Measurements from ENCODE around the gene SLC38A1.
"Not testable (repeated sequence)": the region's sequence is repeated elsewhere in the genome, so short reads cannot be mapped to it uniquely, and the experiment has no call there.

Gene SLC38A1

DNA sequence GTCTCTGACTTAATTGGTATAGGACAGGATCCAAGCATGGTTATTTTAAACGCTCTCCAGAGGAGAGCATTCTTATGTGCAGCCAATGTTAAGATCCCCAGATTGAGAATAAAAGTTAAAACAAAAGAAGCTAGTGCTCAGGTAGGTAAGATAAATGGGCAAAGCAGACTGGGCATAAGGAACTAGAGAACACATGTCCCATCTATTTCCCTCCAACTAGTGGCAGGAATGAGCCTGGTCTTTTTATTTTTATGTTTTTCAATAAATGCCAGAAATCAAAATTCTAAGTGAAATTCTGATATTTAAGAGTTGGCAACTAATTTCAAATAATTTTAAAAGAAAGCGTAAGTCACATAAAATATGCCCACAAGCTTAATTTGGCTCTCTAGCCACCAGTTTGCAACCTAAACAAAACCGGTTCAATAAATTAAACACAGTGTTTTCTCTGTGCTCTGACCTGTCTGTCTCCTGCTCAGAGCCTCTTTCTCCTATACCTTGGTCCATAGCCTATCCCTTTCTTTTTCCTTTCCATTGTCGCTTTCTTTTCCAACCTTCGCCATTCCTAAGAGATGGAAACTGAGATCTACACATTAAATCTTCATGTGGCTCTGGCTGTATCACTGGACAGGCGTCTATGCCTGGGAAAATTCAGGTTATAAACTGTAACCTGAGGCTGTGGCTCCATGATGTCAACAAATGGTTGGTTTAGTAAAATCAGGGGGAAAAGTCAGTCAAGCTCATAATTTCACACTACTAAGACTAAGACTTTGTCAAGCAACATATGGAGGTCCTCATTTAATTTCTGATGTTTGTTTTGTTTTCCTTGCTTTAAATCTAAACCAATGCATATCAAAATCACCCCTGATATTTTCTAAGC is 5.5 kb downstream of the SLC38A1 start:
- DNase-seq = no peak

DNA sequence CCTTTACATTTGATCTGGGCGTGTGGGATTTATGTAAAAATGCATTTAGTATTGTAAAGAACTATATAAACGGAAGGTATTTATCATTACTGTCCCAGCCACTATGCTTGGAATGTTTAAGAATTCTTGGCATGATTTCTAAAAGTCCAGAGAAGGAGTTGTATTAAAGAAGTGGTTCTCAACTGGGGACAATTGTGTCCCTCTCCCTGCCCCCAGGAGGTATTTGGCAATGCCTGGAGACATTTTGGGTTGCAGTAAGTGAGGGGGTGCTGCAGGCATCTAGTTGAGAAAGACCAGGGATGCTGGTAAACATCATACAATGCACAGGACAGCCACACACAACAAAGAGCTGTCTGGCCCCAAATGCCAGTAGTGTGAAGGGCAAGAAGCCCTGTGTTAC is 7.2 kb downstream of the SLC38A1 start:
- no peak for DNase-seq

DNA sequence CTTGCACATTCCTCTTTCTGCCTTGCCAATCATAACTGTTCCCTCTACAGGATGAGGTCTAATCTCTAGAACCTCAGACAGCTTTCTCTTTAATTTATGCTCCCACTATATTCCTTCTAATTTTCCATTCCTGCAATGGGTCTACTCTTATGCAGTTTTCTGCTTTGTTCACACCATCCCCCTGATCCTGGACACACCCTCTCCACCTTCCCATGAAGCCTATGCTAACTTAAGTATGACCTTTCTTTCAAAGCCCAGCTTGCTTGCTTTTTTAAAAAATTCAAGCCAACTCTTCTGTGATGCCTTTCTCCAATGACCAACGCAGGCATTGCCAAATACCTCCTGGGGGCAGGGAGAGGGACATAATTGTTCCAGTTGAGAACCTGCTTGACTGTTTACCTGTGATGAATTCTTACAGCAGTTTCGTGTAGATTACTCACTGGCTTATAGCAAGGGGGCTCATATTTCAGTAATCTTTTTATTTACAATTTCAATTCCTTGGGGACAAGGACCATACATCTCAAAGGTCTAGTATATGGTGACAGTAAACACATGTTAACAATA is 7.8 kb downstream of the SLC38A1 start:
- no peak for DNase-seq

DNA sequence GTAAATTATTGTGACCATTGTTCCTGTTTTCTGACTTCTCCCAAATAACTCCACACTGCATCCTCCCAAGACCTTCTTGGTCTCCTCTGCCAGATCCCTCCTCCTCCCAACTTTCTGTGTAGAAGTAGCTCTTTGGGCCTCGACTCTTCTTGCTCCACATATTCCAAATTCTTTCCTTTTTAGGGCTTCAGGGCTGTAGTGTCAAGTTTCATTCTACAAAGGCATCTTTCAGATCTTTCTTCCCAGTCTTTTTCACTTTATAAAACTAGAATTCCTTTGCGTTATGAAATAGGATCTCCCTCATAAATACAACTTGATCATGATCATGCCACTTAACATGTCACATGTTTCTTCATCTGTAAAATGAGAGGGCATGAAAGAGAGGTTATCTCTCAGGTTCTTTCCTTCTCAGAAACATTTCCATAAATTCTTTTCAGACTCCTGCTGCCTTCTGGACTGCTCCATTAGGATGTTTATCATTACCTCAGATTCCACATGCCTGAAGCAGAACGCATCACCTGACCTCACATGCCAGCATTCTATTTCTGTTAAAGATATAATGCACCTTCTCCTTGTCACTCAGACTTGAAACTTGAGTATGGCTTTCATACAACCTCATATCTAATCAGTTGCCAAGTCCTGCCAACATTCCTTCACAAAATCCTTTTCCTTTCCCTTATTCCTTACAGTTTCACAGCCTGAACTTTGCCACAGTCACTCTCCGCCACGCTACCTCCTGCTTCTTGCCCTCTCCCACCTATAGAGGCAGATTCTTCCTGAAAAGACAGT is 8.5 kb downstream of the SLC38A1 start:
- no peak for DNase-seq

DNA sequence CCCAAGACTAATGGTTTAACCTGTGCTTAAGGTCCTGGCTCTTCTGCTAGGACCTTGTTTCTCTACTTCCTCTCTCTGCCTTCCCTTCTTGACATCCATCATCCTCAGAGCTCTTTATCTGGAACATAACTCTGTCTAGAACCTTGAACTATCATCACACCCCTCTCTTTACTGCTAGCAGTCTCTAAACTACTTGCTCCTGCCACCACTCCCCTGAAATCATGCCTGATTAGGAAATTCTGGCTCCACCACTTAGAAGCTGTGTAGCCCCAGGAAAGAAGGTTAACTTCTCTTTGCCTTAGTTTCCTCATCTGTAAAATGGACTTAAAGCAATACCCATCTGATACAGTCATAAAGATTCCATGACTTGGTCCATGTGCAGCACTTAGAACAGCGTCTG is 9.1 kb downstream of the SLC38A1 start:
- DNase-seq = no peak

DNA sequence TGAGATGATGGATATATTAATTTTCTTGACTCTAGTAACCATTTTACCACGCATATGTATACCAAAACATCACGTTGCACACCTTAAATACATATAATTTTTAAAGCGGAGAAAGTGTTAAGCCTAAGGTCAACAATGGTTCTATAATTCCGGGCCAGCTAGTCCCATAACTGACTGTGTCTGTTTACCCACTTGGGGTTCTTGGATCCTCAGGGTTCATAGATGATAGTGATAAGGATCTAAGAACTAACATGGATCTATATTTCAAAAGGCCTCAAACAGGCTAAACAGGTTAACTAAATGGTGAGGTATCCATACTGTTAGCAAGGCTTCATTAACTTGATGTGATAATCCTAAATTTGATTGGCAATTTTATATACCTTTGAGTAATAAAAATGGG is 9.8 kb downstream of the SLC38A1 start:
- DNase-seq = no peak

DNA sequence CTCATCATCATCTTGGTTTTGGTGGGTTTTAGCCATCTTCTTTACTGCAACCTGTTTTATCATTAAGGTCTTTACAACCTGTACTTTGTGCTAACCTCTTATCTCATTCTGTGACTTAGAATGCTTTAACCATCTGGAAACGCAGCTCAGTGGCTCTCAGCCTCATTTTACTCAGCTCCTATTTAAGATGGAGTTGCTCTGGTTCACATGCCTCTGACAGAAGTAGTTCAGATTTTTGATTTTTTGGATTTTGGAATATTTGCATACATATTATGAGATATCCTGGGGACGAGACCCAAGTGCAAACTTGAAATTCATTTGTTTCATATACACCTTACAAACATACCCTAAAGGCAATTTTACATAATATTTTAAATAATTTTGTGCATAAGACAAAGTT is 10.7 kb downstream of the SLC38A1 start:
- DNase-seq = no peak

DNA sequence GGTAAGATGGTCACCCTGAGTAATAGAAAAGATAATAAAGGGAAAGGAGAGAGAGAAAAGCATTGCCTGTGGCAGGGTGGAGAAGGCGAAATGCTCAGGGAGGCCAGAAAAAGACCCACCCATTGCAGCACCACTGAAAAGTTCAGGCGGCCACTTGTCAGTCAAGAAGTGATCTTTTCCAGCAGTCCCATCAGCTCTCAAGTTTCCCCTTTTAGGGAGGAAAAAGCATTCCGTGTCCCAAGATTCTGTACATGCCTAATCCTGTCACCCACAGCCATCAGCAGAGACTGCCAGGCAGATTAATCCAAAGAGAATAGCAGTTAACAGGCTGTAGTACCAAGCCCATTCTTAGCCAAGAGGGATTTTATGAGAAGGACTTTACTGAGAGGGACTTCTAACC is 11.9 kb downstream of the SLC38A1 start:
- no peak for DNase-seq

DNA sequence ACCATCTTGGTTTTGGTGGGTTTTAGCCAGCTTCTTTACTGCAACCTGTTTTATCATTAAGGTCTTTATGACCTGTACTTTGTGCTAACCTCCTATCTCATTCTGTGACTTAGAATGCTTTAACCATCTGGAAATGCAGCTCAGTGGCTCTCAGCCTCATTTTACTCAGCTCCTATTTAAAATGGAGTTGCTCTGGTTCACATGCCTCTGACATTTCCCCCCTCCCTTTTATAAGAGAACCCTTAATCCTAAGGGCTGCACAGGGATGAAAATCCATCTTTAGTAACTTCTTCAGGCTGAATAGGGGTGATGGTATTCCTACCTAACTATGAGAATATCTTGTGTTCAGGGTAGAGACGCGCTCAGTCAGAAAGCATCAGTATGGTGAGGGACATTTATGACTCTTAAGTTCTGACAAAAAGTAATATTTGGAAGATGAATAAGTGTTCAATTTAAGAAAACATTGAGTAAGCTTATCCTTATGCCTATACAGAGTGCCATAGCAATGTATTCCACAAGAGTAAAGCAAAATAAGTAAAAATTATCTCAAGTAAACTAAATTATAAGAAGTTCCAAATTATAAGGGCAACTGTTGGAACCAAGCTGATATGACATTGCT is 15.2 kb downstream of the SLC38A1 start:
- DNase-seq = no peak

DNA sequence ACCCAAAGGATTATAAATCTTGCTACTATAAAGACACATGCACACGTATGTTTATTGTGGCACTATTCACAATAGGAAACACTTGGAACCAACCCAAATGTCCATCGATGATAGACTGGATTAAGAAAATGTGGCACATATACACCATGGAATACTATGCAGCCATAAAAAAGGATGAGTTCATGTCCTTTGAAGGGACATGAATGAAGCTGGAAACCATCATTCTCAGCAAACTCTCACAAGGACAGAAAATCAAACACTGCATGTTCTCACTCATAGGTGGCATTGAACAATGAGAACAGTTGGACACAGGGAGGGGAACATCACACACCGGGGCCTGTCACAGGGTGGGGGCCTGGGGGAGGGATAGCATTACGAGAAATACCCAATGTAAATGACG is 16.8 kb downstream of the SLC38A1 start:
- DNase-seq = not testable (repeated sequence)

DNA sequence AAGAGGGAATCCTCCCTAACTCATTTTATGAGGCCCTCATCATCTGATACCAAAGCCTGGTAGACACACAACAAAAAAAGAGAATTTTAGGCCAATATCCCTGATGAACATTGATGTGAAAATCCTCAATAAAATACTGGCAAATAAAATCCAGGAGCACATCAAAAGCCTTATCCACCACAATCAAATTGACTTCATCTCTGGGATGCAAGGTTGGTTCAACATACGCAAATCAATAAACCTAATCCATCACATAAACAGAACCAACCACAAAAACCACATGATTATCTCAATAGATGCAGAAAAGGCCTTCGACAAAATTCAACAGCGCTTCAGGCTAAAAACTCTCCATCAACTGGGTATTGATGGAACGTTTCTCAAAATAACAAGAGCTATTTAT is 18.9 kb downstream of the SLC38A1 start:
- not testable (repeated sequence) for DNase-seq

DNA sequence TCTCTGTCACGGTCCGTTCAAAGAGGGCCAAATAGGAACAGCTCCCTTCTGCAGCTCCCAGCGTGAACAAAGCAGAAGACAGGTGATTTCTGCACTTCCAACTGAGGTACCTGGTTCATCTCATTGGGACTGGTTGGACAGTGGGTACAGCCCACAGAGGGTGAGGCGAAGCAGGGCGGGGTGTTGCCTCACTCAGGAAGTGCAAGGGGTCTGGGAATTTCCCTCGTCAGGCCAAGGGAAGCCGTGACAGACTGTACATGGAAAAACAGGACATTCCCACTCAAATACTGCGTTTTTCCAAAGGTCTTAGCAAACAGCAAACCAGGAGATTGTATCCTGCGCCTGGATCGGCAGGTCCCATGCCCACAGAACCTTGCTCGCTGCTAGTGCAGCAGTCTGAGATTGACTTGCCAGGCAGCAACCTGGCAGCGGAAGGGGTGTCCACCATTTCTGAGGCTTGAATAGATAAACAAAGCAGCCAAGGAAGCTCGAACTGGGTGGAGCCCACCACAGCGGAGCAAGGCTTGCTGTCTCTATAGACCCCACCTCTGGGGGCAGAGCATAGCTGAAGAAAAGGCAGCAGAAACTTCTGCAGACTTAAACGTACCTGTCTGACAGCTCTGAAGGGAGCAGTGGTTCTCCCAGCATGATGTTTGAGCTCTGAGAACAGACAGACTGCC is 22.7 kb downstream of the SLC38A1 start:
- no peak for DNase-seq

DNA sequence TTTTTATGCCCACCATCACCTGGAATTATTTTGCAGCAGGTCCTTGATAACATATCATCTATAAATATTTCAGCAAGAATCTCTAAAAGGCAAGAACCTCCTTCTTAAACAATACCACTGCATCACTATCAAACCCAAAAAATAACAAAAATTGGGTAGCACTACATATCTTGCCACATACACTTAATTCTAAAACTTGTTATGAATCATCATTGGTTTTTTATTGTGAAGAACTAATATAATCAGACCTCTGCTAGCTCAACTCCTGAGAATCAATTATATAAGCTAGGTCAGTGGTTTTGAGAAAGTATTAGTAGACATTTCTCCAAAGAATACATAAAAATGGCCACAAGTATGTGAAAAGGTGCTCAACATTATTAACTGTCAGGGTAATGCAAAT is 23.8 kb downstream of the SLC38A1 start:
- DNase-seq = no peak

DNA sequence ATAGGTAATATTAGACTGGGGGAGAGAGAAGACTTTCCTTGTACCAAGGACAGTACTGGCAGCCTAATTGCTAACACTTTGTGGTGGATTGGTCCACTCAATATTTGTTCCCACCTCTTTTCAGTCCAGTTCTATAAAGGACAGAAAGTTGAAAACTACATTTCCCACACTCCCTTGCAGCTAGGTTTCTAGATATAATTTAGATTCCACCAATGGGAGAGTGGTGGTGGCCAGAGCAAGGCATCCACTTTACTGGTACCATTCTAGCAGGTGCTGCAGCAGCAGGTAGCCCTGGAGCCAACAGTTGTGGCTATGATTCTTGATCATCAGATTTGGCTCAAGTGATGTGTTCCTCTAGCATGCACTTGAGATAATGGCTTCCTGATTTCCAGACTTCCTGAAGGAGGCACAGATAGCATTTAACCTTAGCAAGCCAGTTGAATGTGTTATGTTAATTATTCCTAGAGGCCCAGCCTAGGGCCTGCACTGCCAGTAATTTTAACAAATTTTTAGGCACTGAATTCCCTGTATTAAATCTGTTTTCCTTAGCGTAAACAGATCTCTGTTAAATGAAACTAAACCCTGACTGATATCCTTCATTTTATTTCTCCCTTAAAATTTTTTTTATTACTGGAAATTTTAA is 24.4 kb downstream of the SLC38A1 start:
- DNase-seq = no peak

DNA sequence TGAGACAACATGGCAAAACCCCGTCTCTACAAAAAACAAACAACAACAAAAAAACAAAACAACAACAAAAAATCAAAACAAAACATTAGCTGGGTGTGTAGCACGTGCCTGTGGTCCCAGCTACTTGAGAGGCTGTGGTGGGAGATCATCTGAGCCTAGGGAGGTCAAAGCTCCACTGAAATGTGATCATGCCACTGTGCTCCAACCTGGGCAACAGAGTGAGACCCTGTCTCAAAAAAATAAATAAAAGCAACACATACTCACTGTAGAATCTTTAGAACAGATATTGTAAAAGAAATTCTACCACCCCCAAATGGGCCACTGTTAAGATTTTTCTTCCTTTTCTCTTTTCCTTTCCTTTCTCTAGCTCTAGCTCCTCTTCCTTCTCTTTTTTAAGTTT is 26.3 kb downstream of the SLC38A1 start:
- no peak for DNase-seq

DNA sequence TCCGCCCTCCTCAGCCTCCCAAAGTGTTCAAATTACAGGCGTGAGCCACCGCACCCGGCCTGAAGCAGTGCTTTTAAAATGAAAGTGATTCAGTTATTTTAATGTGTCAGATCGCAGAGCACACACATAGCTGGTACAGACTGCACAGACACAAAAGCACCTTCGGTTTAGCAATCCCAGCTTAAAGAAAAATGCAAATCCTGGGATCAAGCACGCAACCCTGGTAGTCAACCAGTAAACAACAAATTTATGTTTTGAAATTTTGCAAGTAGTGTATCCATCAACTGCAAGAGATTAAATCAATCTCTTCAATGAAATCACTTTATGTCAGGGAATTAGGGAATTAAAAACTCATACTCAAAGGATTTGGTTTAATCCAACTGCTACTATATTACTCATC is 28.4 kb downstream of the SLC38A1 start:
- no peak for DNase-seq

DNA sequence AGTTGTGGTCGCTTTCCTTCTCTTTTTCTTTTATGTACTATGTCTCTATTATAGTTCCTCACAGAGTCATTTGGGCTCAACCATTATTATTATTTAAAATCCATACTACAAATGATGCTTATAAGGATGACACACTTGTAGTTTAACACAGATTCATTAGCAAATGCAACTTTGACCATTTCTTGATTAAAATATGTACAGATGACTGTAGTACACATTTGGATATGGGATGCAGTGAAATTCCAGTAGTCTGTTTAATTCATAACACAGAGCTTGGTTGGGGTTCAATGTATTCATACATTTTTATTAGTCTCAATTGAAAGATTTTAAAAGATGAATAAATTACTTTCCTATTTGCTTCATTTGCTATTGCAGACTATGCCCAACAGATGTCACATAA is 30.0 kb downstream of the SLC38A1 start:
- DNase-seq = no peak

DNA sequence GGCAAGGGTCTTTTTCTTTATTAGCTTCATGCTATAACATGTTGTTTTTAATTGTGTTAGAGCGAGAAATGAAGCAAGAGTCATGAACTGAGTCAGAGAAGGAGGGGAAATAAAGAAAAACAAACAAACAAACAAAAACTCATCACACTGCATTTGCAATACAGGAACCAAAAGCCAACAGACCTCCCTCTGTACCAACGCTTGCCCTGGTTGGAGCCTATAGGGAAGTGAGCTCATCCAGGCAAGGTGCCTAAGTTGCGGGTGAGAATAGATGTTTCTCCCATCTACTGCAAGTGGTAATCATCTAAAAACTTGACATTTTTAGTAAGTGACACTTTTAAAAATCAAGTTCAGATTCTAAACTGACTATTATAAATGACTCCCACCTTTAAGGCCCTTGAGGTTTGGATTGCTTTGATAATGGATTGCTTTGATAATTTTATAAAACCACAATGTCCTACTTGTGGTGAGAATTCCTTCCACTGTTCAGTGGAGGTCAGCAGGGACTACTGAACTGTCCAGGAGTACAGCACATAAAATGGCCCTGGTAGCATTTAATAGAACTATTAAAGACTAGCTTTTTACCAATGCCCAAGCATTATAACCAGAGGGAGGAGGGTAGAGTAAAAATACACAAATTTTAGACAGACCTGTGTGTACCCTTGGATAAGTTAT is 31.3 kb downstream of the SLC38A1 start:
- DNase-seq = no peak

DNA sequence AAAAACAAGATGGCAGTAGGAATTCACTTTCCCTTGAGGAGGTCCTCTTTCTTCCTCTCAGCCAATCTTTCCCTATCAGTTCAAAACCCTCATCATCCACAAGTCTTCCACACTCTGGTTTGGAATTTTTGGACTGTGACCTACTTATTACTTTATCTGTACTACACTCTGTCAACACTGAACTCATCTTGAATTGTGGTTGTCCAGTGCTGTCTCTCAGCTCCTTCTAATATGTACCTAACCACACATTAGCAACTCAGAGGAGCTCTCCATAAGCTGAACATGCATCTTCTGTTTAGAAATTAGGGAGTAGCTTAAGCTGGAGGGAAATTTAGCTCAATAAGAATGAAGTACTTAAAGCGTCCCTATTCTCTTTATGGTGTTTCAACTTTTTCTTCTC is 34.8 kb downstream of the SLC38A1 start:
- no peak for DNase-seq

DNA sequence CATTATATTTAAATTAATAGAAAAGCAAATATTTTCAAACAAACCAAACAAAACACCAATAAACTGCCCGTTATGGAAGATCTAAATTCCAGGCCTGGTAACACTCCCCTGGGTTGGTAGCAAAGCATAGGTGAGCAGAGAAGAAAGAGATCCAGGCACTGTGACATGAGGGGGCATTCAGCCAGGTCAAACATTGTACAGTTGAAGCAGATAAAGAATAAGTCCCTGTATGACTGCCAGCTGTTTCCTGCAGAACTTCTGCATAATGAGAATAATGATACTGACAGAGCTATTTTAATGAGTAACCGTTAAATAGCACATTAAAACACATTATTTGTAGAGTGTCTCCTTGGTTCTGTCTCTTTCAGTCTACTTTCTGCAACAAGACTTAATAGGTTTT is 35.4 kb downstream of the SLC38A1 start:
- no peak for DNase-seq

DNA sequence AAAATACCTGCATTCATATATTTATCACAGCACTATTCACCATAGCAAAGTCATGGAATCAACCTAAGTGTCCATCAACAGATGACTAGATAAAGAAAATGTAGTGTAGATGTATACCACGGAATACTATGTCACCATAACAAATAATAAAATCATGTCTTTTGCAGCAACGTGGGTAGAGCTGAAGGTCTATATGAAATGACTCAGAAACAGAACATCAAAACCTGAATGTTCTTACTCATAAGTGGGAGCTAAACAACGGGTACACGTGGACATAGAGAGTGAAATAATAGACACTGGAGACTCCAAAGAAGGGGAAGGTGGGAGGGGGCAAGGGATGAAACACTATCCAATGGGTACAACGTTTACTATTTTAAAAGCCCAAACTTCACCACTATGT is 37.9 kb downstream of the SLC38A1 start:
- no peak for DNase-seq

DNA sequence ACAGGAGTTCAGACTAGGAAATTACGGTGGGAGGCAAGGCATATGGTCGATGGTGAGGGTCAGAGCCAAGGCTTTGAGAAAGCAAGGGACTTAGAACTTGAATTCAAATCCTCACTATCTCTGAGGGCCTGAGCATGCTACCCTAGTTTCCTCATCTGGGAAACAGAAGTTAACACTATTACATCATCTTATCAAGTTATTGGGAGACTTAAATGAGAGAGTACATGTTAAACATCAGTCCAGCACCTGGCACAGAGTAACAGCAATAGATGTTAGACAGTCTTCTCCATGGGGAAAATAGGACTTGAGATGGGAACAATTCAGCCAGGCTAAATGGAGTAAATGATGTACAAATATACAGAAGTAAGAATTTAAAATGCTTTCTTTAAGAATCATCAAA is 38.5 kb downstream of the SLC38A1 start:
- no peak for DNase-seq

Measured in cerebellar nuclear complex (tissue), 1 donor.